Dedifferentiated amniotic fluid mesenchymal stem cell (primary cell): ENCODE measurements around the gene SPATC1L.
"Not testable (repeated sequence)": the region's sequence is repeated elsewhere in the genome, so short reads cannot be mapped to it uniquely, and the experiment has no call there.

Experiments
- DNase-seq: peaks from one replicate; pipeline ENCODE4 v3.0.0-alpha.2; 2016; ENCODE audit errors: extremely low spot score

SPATC1L gene

GRCh38 chr21:46183337-46183909 is 836 bp downstream of the SPATC1L start:
- not testable (repeated sequence) for DNase-seq

GRCh38 chr21:46182548-46183336 is 1.5 kb downstream of the SPATC1L start:
- no peak for DNase-seq

GRCh38 chr21:46181953-46182547 is 2.2 kb downstream of the SPATC1L start:
- no peak for DNase-seq

GRCh38 chr21:46181436-46181835 is 2.8 kb downstream of the SPATC1L start:
- no peak for DNase-seq

- no peak for DNase-seq
These were observed 3.4 kb downstream of the SPATC1L start for GRCh38 chr21:46180778-46181391.

- DNase-seq, result no peak
These were observed 4.1 kb downstream of the SPATC1L start for GRCh38 chr21:46180079-46180722.

- DNase-seq, result no peak
These were observed 4.6 kb downstream of the SPATC1L start for GRCh38 chr21:46179708-46180078.

GRCh38 chr21:46178961-46179360 is 5.3 kb downstream of the SPATC1L start:
- DNase-seq, result no peak

- DNase-seq, result not testable (repeated sequence)
These were observed 7.7 kb downstream of the SPATC1L start for GRCh38 chr21:46176443-46177129.

- DNase-seq, result no peak
These were observed 10.7 kb downstream of the SPATC1L start for GRCh38 chr21:46173573-46173972.

- no peak for DNase-seq
These were observed 11.3 kb downstream of the SPATC1L start for GRCh38 chr21:46172863-46173528.

GRCh38 chr21:46171996-46172862 is 12.0 kb downstream of the SPATC1L start:
- no peak for DNase-seq

- DNase-seq, result no peak
These were observed 12.7 kb downstream of the SPATC1L start for GRCh38 chr21:46171585-46171984.

GRCh38 chr21:46170436-46171193 is 13.6 kb downstream of the SPATC1L start:
- not testable (repeated sequence) for DNase-seq

- no peak for DNase-seq
These were observed 15.4 kb downstream of the SPATC1L start for GRCh38 chr21:46168659-46169386.

- no peak for DNase-seq
These were observed 16.0 kb downstream of the SPATC1L start for GRCh38 chr21:46168238-46168637.

- no peak for DNase-seq
These were observed 19.2 kb downstream of the SPATC1L start for GRCh38 chr21:46165098-46165497.

GRCh38 chr21:46163380-46163779 is 20.9 kb downstream of the SPATC1L start:
- DNase-seq, result no peak
